HEK293 (cell line): ENCODE results near the gene ZNF711.

Source experiments
- CTCF ChIP-seq: fragments of 450-650 bp; formaldehyde crosslinking; IDR thresholded peaks from 2 replicates; pipeline ENCODE4 v1.5.1; 2016; ENCODE audit warnings: missing biosample characterization, missing genetic modification characterization
- REST ChIP-seq: fragments of 450-650 bp; formaldehyde crosslinking; IDR thresholded peaks from 2 replicates; pipeline ENCODE4 v1.5.1; 2016; ENCODE audit warnings: missing biosample characterization, missing genetic modification characterization
- YY1 ChIP-seq: fragments of 450-650 bp; formaldehyde crosslinking; IDR thresholded peaks from 2 replicates; pipeline ENCODE4 v1.5.1; 2018; ENCODE audit warnings: missing biosample characterization, missing genetic modification characterization
- ZNF132 ChIP-seq: fragments of 450-650 bp; formaldehyde crosslinking; IDR thresholded peaks from 2 replicates; pipeline ENCODE4 v1.5.1; 2017; ENCODE audit warnings: missing biosample characterization, missing genetic modification characterization, borderline replicate concordance
- ZNF549 ChIP-seq: fragments of 450-650 bp; IDR thresholded peaks from 2 replicates; pipeline ENCODE4 v1.5.1; 2018; ENCODE audit warnings: missing biosample characterization, missing genetic modification characterization, mild to moderate bottlenecking, inconsistent platforms, moderate library complexity
- ZNF701 ChIP-seq: fragments of 450-650 bp; formaldehyde crosslinking; IDR thresholded peaks from 2 replicates; pipeline ENCODE4 v1.5.1; 2016; ENCODE audit warnings: missing biosample characterization, missing genetic modification characterization

- TF ChIP-seq ZNF132 (no peak), CTCF (tag by site-specific recombination) (no peak), YY1 (no peak), ZNF549 (tag by site-specific recombination) (no peak), ZNF701 (no peak), REST (tag by site-specific recombination) (no peak)
Observed at GRCh38 chrX:85303544-85303943, 59.8 kb downstream of the ZNF711 start.
